Measurements from ENCODE around the gene FAM78B.

Gene FAM78B

GRCh38 chr1:166062421-166063070, 104.3 kb downstream of the FAM78B start:
- no peak for DNase-seq

- DNase-seq, result no peak
These were observed 109.2 kb downstream of the FAM78B start for GRCh38 chr1:166057650-166058049.

- no peak for DNase-seq
These were observed 113.4 kb downstream of the FAM78B start for GRCh38 chr1:166053395-166053794.

GRCh38 chr1:166040202-166040997, 126.4 kb downstream of the FAM78B start:
- DNase-seq, result no peak

- DNase-seq, result no peak
These were observed 127.2 kb downstream of the FAM78B start for GRCh38 chr1:166039436-166040201.

- DNase-seq, result no peak
These were observed 130.7 kb downstream of the FAM78B start for GRCh38 chr1:166036092-166036491.

- no peak for DNase-seq
These were observed 134.0 kb downstream of the FAM78B start for GRCh38 chr1:166032572-166033371.

GRCh38 chr1:166031932-166032571, 134.7 kb downstream of the FAM78B start:
- no peak for DNase-seq

- DNase-seq, result no peak
These were observed 137.4 kb downstream of the FAM78B start for GRCh38 chr1:166029196-166029945.

- no peak for DNase-seq
These were observed 140.2 kb downstream of the FAM78B start for GRCh38 chr1:166026555-166026954.

GRCh38 chr1:166026143-166026542, 140.7 kb downstream of the FAM78B start:
- no peak for DNase-seq

GRCh38 chr1:166020210-166020609, 146.6 kb downstream of the FAM78B start:
- DNase-seq, result no peak

All from NCI-H1436 treated with DMSO at 0.1 percent for 48 hours (cell line).